Coronary artery (tissue), 2 donors: ENCODE data around the gene FBN3.
"Not testable (repeated sequence)": the region's sequence is repeated elsewhere in the genome, so short reads cannot be mapped to it uniquely, and the experiment has no call there.

Experiments used
- DNase-seq: peaks from one replicate; pipeline ENCODE4 v3.0.0-alpha.2; 2017; ENCODE audit warnings: low spot score
- H3K27ac ChIP-seq, 2 donors: fragments of 200-600 bp; sonication (generic); one replicate each; pipeline ENCODE4 v1.5.1; 2016 to 2019
- H3K4me3 ChIP-seq: fragments of 200-600 bp; sonication (generic); 2 replicates; pipeline ENCODE4 v1.5.1; 2016; ENCODE audit warnings: mild to moderate bottlenecking, moderate library complexity
- CTCF ChIP-seq: fragments of 200-600 bp; sonication (generic); IDR thresholded peaks from one replicate; pipeline ENCODE4 v1.5.1; 2019; ENCODE audit warnings: antibody characterized with exemption

Gene FBN3

GRCh38 chr19:8030960-8031359 is 118.4 kb downstream of the FBN3 start:
- Histone ChIP-seq H3K4me3 (no peak overlapping the region), H3K27ac (no peak overlapping the region)
- no peak for TF ChIP-seq CTCF
- no peak for DNase-seq

GRCh38 chr19:8028951-8029491 is 120.4 kb downstream of the FBN3 start:
- Histone ChIP-seq H3K4me3 (no peak overlapping the region), H3K27ac (no peak overlapping the region)
- no peak for DNase-seq
- TF ChIP-seq CTCF = no peak

- Histone ChIP-seq H3K27ac (no peak overlapping the region), H3K4me3 (no peak overlapping the region)
- TF ChIP-seq CTCF = no peak
- no peak for DNase-seq
These were observed 124.1 kb downstream of the FBN3 start for GRCh38 chr19:8025316-8025715.

- not testable (repeated sequence) for H3K27ac ChIP-seq, DNase-seq, H3K4me3 ChIP-seq
These were observed 125.1 kb downstream of the FBN3 start for GRCh38 chr19:8024256-8024655.

GRCh38 chr19:8023371-8023770 is 126.0 kb downstream of the FBN3 start:
- no peak overlapping the region for H3K27ac ChIP-seq
- no peak overlapping the region for H3K4me3 ChIP-seq
- no peak for DNase-seq
- TF ChIP-seq CTCF = no peak

- no peak for DNase-seq
- no peak overlapping the region for H3K4me3 ChIP-seq
- no peak overlapping the region for H3K27ac ChIP-seq
- TF ChIP-seq CTCF = no peak
These were observed 127.1 kb downstream of the FBN3 start for GRCh38 chr19:8022275-8022674.

GRCh38 chr19:8021374-8021773 is 128.0 kb downstream of the FBN3 start:
- Histone ChIP-seq H3K27ac (no peak overlapping the region), H3K4me3 (no peak overlapping the region)
- TF ChIP-seq CTCF = no peak
- no peak for DNase-seq

GRCh38 chr19:8020681-8021080 is 128.7 kb downstream of the FBN3 start:
- no peak for DNase-seq
- TF ChIP-seq CTCF = no peak
- no peak overlapping the region for H3K27ac ChIP-seq
- no peak overlapping the region for H3K4me3 ChIP-seq
